Measurements from ENCODE around the gene USP22.

USP22 gene

GRCh38 chr17:21019976-21020586 lies 22.7 kb downstream of the USP22 start:
- DNase-seq = no peak

DNA sequence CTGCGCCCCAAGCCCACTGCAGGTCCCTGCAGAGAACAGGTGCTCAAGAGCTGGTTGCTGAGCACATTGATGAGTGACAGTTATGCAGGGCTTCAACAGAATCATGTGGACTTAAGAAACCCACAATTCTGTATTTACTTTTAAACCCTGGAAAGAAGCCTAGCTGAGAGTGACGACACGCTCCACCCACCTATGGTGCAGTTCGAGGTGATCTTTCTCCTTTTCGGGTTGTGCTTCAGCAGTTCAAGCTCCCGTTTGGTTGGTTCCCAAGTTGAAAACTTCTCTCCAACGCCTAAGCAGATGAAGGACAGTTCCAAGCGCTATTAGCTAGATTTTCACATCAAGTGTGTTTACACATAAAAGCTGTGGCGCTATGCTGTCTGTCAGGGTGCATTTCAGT lies 23.9 kb downstream of the USP22 start:
- DNase-seq = no peak

DNA sequence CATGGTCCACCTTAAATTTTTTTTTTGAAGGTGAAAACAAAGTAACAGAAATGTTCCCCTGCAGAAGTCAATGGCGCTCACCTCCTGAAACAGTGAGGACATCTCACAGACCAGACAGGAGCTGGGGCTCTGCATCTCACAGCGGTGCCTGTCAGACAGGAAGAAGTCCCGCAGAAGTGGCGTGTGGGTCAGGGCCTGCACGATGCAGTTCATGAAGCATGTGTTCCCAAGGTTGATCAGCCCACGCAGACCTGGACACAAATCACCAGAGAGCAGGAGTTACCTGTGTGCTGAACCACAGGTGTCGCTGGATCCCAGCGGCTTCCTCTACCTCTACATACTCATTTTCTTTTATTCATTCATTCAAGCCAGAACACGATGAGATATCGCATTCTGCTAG lies 24.9 kb downstream of the USP22 start:
- DNase-seq = no peak

DNA sequence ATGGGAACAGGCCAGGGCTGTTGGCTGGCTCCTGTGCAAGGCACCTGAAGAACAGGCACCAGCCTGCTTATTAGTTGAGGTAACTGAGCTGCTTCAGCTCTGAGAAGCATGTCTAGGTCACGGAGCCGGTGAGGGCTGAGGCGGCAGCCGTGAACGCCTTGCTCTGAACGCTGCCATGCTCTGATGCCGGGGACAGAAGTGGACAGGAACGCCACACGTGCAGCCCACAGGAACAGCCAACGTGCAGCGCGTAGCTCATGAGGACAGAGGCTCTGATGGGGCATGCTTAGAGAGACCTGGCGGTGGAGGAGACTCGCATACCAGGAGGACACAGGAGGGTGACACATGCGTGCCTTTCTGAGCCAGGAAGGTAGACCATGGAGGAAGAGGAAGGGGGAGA lies 25.6 kb downstream of the USP22 start:
- DNase-seq = no peak

- DNase-seq = no peak
Measured at GRCh38 chr17:21016826-21017225, 26.0 kb downstream of the USP22 start.

GRCh38 chr17:21015564-21015963 lies 27.2 kb downstream of the USP22 start:
- no peak for DNase-seq

DNA sequence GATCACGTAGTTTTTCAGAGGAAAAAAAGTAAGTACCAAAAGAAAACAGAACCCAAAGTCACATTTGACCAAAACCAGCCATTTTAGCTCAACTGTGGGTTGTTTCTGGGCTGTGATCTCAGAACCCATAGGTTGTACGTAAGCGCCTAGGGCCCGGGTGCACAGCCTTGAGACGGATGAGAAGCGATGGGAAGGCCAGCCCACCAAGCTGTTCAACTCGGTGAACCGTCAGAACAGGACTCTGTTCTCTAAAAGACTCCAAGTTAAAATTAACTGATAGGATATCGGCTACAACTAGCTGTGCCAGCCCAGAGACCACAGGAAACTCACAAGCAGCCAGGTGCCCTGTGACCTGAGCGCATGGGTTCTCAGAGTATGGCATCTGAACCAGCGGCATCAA lies 28.3 kb downstream of the USP22 start:
- no peak for DNase-seq

DNA sequence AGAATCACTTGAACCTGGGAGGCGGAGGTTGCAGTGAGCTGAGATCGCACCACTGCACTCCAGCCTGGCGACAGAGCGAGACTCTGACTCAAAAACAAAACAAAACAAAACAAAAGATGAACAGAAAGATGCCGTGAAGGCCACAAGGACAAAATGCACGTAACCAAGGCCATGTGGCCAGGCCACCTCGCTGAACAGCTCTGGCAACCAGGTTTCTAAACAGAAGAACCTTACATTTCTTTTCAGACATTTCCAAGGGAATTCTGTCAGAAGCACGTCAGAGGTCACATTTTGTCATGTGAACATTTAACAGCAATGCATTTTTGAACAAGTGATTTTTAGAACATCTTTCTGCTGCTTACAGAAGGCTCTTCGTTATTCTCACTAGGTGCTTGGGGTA lies 28.8 kb downstream of the USP22 start:
- DNase-seq = no peak

DNA sequence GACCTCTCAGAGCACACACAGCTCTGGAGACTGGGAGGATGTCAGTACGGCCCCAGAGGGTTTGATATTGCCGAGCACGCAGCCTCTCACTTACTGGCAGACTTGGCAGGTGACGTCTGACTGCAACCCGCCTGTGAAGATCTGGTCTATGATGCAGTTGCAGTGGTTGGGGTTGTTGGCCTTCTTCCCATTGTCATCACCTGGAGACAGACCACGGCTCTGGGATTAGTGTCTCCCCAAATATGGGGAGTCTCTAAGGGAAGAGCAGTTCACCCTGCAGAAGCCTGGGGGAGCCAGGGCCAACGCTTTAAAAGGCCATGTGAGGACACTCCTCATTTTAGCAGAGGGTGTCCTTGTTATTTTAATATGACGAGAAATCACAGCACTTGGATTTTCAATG lies 30.1 kb downstream of the USP22 start:
- DNase-seq = no peak

GRCh38 chr17:21010705-21011596 lies 31.9 kb downstream of the USP22 start:
- no peak for DNase-seq

GRCh38 chr17:21008992-21009671 lies 33.7 kb downstream of the USP22 start:
- DNase-seq = no peak

GRCh38 chr17:21008160-21008915 lies 34.5 kb downstream of the USP22 start:
- DNase-seq = no peak

DNA sequence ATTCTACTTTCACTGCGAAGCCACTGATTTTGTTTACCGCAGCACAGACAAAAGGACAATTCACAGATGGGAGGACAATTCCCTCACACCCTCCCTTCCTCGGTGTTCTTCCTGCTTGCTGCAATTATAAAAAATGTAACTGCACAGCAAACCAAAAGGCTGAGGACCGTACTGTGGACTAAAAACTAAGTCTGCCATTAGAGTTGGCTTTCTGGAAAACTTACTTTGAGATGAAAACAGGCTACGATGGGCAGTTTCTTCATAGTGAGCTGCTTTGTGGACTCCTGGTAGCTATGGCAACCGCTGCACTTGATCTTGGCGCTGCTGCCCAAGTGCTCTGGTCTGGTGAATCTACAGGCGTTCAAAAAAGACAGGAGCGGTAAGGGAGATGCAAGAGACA lies 35.2 kb downstream of the USP22 start:
- no peak for DNase-seq

GRCh38 chr17:21005803-21006202 lies 37.0 kb downstream of the USP22 start:
- no peak for DNase-seq

- no peak for DNase-seq
Measured at GRCh38 chr17:21005367-21005766, 37.4 kb downstream of the USP22 start.

DNA sequence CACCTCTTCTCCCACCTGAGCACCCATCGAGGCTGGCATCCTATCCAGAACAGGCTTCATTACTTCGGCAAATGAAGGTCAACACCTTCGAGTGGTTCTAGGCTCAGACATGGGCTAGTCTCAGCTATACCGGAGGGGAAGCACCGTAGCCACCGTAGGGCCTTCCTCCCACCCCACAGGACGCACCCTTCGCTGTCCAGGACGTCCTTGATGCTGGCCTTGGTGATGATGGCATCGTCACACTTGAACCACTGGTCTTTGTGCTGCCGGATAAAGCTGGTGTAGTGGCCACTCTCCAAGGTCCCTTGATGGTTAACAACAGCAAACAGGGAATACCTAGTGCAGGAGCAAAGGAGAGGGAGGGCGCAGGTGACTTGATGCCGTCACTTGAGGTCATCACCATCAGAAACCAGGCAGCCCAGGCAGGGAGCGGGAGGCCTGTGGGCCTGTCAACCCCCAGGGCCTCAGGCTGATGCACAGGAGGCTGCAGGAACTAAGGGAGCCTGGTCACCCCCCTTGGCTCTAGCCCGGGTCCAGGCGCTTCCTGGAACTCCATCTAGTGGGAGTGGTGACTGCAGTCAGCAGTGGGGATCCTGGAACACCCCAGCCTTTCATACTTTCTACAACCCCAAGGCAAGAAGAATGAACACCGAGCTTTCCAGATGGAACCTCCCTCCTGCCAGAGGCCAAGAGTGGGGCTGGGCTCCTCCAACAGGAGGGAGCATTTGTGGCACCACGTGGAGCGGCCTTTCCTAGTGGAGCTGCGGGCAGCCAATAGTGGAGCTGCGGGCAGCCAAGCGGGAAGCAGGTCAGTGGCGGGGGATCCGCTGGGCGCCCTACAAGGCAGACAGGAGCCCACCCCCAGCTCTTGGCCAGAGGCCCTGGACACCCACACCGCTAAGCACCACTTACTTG lies 38.5 kb downstream of the USP22 start:
- DNase-seq = no peak

DNA sequence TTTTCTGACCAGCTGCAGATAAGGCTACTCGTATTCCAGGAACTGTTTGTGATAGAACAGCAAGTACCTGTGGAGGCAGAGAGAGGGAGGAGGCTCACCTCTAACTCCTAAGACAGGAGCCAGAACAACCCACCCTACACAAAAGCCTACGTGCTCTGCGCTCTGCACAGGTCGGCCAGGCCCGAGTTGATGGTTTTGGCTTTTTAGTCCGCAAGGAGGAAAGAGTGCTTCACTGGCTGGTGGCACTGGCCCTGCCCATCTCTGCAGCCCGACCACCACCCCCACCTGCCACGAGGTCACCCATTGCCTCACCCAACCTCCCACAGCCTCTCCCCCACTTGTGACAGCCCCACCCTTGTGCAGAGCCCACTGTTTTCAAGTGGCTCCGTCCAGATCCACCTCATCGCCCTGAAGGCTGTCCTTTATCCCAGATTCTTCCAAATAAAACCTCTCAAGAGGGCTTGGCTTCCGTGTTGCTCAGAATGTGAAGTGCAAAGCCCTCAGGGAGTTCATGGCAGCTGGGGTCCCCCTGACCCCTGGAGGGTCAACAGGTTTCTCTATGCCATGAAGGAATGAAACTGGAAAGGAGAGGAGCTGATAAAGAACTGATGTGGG lies 39.7 kb downstream of the USP22 start:
- DNase-seq = no peak

- no peak for DNase-seq
Measured at GRCh38 chr17:21002309-21003006, 40.4 kb downstream of the USP22 start.

- DNase-seq = no peak
Measured at GRCh38 chr17:21001813-21002221, 41.0 kb downstream of the USP22 start.

GRCh38 chr17:21001111-21001812 lies 41.5 kb downstream of the USP22 start:
- DNase-seq = no peak

All from DMS79 treated with DMSO at 0.1 percent for 48 hours (cell line).